Activated naive CD4-positive, alpha-beta T cell treated with anti-CD3 and anti-CD28 coated beads, Interleukin-2, amount 10 ng/mL, durations not matched to agents 7 days and 5 days (primary cell): ENCODE data around the gene NPRL2.
A peak's percentile ranks its signal among the peaks of the same experiment; 100 is the strongest.

Experiments
- CTCF ChIA-PET: fragments of 350-600 bp; sonication (Branson Sonifier 250); formaldehyde crosslinking; loops from one replicate; lab custom pipeline; 2021; ENCODE audit warnings: antibody characterized with exemption; lab: Charles Lee
- DNase-seq: peaks from one replicate; pipeline ENCODE4 v3.0.0-alpha.2; 2020
- H3K27ac Mint-ChIP-seq: one replicate; pipeline ENCODE4 v1.8.0; 2021; ENCODE audit warnings: mild to moderate bottlenecking, moderate library complexity, mixed read lengths
- H3K27me3 Mint-ChIP-seq: one replicate; pipeline ENCODE4 v1.8.0; 2021; ENCODE audit warnings: mild to moderate bottlenecking, mixed read lengths
- H3K36me3 Mint-ChIP-seq: one replicate; pipeline ENCODE4 v1.8.0; 2021; ENCODE audit warnings: mixed read lengths
- H3K4me1 Mint-ChIP-seq: one replicate; pipeline ENCODE4 v1.8.0; 2021; ENCODE audit warnings: mixed read lengths
- H3K4me3 Mint-ChIP-seq: one replicate; pipeline ENCODE4 v1.8.0; 2021; ENCODE audit warnings: mild to moderate bottlenecking, moderate library complexity, mixed read lengths
- H3K9me3 Mint-ChIP-seq: one replicate; pipeline ENCODE4 v1.8.0; 2021; ENCODE audit warnings: mixed read lengths

Gene NPRL2

DNA sequence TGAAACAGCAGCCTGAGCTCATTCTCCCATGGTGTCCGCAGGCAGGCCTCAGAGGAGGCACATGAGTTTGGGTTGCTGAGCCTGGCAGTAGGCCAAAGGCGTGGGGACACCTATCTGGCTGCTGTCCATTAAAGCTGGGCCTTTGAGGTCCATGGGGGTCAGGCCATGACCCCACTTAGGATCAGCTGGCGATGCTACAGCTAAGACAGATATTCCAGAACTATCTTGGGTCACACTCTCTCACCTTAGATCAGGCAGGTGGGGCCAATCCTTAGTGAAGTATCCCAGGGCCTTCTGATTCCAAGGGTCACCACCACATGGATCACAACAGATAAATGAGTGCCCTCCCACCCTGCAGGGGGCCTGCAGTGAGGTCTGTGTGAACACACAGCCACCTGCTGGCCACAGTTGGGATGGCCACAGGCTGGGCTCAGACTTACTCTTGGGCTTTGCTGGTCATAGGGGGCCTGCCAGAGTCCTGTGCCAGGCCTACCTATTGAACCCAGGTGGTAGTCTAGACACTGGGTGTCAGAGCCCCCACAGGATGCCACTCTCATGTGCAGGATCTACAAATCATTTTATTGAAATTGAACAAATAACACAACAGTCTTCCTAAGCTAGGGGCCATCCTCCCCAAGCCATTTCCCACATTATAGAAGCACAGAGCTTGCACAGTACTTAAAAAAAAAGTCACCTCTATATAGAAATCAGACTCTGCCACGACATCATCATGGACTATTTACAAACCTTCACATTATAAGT lies 26.0 kb downstream of the NPRL2 start:
- CTCF ChIA-PET, result interaction anchor here (0.8 to 3.5 kb wide), 19 partner anchors 10 to 133 kb away, joined by 3 to 40 read pairs (median 5); partner anchors contain the start of genes CYB561D2, GNAT1, HYAL1 and HYAL3
- Mint-ChIP-seq H3K27ac (no peak overlapping the region), H3K36me3 (peaks cover 7% of the 10 kb centered on the region), H3K9me3 (no peaks in the 10 kb centered on the region), H3K4me3 (peak overlapping the region; percentile 2), H3K27me3 (no peaks in the 10 kb centered on the region), H3K4me1 (peaks cover 38% of the 10 kb centered on the region)
- DNase-seq, result peak; percentile 78

DNA sequence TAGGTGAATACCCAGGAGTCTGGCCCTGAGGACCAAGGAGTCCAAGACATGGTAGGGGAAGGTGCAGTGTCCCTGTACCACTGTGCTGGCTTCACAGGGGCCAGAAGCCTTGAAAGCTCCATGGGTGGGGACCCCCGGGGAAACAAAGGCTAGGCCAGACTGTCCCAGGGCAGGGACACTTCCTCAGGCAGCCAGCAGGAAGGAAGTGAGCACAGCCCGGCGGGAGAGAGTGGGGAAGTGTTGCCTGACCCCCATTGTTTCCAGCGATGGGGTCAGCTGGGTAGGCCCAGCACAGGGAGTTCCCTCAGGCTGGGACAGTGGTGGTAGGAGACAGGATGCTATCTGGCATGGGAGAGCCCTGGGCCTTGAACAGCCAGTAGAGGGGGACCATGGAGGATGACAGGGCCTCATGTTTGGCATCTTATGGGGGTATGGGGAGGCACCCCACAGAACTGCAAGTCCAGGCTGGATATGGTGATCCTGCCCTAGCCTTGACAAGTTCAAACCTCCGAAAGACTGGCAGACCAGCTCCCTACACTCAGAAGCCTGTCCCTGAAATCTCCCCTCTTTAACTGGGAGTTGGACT lies 26.9 kb downstream of the NPRL2 start:
- Mint-ChIP-seq H3K27ac (no peak overlapping the region), H3K4me3 (no peak overlapping the region), H3K4me1 (peaks cover 44% of the 10 kb centered on the region), H3K27me3 (no peaks in the 10 kb centered on the region), H3K36me3 (peaks cover 5% of the 10 kb centered on the region), H3K9me3 (no peaks in the 10 kb centered on the region)
- CTCF ChIA-PET, result interaction anchor here (0.8 to 3.5 kb wide), 19 partner anchors 8 to 132 kb away, joined by 3 to 40 read pairs (median 5); partner anchors contain the start of genes CYB561D2, GNAT1, HYAL1 and HYAL3
- DNase-seq, result no peak

DNA sequence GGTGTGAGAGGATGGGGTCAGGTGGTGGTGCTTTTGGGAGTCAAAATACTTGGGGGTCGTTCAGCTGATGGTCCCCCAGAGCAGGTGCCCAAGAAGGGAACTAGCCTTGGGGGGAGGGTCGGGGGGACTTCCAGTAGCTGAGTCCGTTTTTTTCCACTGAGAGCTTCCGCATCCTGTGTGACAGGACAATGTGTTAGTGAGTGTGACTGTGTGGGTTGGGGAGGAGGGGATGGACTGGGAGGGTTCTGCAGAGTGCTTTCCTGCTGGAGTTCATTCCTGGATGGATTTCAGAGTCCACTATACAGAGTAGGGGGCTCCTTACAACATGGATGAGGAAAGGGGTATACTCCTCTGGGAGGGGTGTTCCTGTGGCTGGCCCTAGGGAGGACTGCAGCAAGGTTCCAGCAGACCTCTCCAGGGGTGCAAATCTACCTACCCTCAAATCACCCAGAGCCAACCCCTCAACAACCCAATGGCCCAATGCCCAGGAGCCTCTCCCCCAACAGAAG lies 27.4 kb downstream of the NPRL2 start:
- Mint-ChIP-seq H3K27ac (peak overlapping the region; percentile 19), H3K27me3 (no peaks in the 10 kb centered on the region), H3K4me1 (peaks cover 44% of the 10 kb centered on the region), H3K4me3 (peak overlapping the region; percentile 33), H3K9me3 (no peaks in the 10 kb centered on the region), H3K36me3 (peaks cover 5% of the 10 kb centered on the region)
- CTCF ChIA-PET, result interaction anchor here (1.0 to 3.5 kb wide), 6 partner anchors 9 to 51 kb away, joined by 3 to 40 read pairs (median 10); partner anchors contain the start of genes HYAL3 and NAA80
- no peak for DNase-seq

DNA sequence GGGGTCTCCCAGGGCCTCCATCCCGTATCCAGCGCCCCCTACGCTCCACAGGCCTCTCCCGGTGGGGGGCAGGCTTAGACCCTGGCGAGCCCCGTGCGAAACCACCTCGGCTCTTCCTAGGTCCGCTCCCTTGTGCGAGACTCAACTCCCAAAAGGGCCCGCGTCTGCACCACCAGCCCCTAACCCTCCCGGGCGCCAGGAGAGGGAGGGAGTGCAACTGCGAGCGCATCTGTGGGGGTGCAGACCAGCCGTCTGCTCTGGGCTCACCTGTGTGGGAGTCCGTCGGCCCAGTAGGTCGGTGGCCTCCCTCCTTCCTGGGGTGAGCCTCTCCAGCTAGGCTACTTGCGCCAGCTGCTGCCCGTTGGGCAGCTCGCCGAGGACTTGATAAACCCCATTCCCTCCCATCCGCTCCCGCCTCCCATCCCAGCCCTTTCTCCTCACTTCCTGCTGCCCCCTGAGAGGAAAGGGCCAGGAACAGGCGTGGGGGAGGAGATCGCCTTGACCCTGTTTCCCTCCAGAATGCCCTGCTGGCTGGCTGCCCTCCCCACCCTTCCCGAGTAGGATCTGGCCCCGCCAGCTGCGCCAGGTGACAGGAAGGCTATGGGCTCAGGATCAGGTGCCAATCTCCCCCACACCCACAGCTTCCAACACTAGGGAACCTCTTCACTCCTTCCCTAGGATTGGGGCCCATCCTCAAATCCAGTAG lies 28.0 kb downstream of the NPRL2 start, which contains the start of gene HYAL2:
HYAL2 (minus strand) TSS at position 360 of the 706 bp plus-strand sequence. CDS start 2,256 bp downstream, outside the sequence.
- Mint-ChIP-seq H3K36me3 (peaks cover 5% of the 10 kb centered on the region), H3K4me1 (peaks cover 44% of the 10 kb centered on the region), H3K9me3 (no peaks in the 10 kb centered on the region), H3K4me3 (peak within 1 kb of the TSS; percentile 72), H3K27me3 (no peaks in the 10 kb centered on the region), H3K27ac (peak within 1 kb of the TSS; percentile 91)
- DNase-seq, result no peak
- CTCF ChIA-PET, result interaction anchor here (1.3 to 3.5 kb wide), 5 partner anchors 8 to 31 kb away, joined by 3 to 40 read pairs (median 8); partner anchors contain the start of genes HYAL3 and NAA80

DNA sequence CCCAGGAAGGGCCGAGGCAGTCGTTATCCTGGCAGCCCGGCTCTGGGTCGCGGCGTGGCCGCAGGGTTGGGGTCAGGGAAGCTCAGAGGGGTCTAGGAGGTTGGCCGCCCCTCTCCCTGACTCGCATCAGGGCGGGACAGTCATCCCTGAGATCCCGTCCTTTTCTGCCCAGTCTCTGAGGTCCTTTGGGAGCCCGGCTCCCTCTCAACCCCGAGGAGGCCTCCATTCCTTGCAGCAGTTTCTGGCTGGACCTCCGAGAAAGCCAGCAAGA lies 28.5 kb downstream of the NPRL2 start:
- H3K27ac Mint-ChIP-seq, result no peak overlapping the region

DNA sequence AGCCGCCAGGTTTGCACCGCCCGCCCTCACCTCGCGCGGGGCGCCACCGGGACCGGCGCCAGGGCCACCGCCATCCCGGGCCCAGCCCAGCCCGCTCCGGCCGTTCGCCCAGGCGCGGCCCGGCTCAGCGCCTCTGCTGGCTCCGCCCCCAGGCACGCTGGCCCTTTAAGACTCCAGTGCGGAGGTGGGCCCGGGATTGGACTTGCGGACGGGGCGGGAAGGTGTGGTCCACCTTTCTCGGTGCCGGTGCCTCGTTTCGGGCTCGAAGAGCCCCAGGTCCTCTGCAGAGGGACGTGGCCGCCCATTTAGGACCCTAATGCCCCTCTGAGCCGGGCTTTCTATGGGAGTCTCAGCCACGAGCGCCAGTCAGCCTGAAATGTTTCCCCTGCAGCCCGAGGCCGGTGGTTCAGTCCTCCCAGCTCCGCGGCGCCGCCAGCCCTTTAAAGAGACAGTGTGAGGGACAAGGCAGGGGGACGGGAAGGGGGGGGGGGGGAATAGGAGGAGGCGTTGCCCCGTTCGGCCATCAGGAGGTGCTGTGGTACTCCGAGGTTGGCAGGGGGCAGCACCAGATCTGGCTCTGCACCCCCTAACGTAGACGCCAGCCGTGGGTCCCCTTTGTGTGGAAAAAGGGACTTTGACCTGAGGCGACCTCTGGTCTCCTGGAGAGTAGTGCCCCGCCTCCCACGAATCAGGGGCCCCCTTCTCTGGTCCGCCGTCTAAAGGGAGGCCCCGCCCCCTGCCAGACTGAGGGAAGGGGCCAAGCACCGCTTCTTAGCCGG lies 29.1 kb downstream of the NPRL2 start:
- Mint-ChIP-seq H3K4me1 (peaks cover 45% of the 10 kb centered on the region), H3K27me3 (no peaks in the 10 kb centered on the region), H3K9me3 (no peaks in the 10 kb centered on the region), H3K27ac (peak overlapping the region; percentile 91), H3K4me3 (peak overlapping the region; percentile 72), H3K36me3 (peaks cover 5% of the 10 kb centered on the region)
- CTCF ChIA-PET, result interaction anchor here (0.7 to 3.5 kb wide), 4 partner anchors 7 to 30 kb away, joined by 3 to 15 read pairs (median 6); partner anchors contain the start of genes HYAL3 and NAA80
- DNase-seq, result peak; percentile 90

More for the DNA sequence above, 28.5 kb downstream of the NPRL2 start:
- peak overlapping the region; percentile 72 for H3K4me3 Mint-ChIP-seq
- CTCF ChIA-PET, result interaction anchor here (1.3 to 3.5 kb wide), 4 partner anchors 8 to 31 kb away, joined by 3 to 15 read pairs (median 6); partner anchors contain the start of genes HYAL3 and NAA80
- peaks cover 44% of the 10 kb centered on the region for H3K4me1 Mint-ChIP-seq
- H3K9me3 Mint-ChIP-seq, result no peaks in the 10 kb centered on the region
- H3K36me3 Mint-ChIP-seq, result peaks cover 5% of the 10 kb centered on the region
- DNase-seq, result no peak
- H3K27me3 Mint-ChIP-seq, result no peaks in the 10 kb centered on the region

DNA sequence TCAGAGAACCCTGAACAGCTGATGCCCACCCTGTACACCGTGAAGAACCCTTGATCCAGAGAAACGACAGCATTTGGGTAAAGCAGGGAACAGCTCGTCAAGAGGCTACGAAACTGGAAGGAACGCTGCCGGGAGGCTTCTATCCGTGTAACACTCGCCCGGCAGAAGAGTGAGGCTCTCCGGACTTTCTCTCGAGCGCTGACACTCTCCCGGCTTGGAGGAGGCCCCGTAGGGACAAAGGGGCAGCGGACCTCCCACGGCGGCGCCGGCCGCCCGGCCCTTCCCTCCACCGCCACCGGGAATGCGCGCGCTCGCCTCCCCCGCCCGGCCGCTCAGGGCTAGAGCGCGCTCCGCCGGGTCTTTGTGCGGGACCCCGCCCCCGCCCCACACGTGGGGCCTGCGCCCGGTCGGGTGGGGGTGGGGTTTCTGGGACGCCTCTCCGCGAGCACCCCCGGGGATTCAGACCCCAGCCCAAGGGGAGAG lies 29.7 kb downstream of the NPRL2 start:
- peak; percentile 80 for DNase-seq
- Mint-ChIP-seq H3K9me3 (no peaks in the 10 kb centered on the region), H3K36me3 (peaks cover 8% of the 10 kb centered on the region), H3K27me3 (no peaks in the 10 kb centered on the region), H3K27ac (peak overlapping the region; percentile 86), H3K4me3 (peak overlapping the region; percentile 94), H3K4me1 (peaks cover 47% of the 10 kb centered on the region)
- CTCF ChIA-PET, result interaction anchor here (0.7 to 2.2 kb wide), 5 partner anchors 9 to 93 kb away, joined by 3 to 8 read pairs (median 4); partner anchors contain the start of genes HYAL3 and NAA80

DNA sequence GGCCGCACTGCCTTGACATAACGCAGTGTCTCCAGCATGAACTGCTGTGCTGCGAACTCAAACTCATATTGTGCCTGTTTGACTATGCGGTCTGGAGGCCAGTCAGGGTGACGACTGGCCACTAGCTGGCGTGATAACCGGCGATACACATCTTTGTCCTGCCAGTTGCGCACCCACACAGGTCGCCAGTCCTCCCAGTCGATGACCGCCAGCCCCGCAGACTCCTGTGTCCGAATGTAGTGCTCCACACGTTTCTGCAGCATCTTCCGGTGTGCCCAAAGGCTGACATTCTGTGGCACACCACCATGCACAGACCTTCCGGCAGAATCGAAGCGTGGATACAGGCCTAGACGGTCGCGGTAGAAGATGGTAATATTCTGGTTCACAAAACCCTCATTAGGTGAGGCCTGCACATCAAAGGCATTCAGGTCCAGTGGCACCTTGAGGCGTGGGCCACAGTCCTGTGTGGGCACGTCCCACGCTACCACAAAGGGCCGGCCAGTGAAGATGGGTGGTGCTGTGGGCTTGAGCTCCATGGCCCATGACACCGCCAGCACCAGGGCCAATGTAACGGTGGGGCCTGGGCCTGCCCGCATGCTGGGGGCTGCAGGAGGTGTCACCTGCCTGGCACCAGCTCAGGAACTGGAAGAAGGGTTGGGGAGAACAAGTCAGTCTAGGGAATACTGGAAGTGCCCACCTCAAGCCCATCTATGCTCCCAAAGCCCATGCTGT lies 30.5 kb downstream of the NPRL2 start:
- peak overlapping the region; percentile 94 for H3K4me3 Mint-ChIP-seq

DNA sequence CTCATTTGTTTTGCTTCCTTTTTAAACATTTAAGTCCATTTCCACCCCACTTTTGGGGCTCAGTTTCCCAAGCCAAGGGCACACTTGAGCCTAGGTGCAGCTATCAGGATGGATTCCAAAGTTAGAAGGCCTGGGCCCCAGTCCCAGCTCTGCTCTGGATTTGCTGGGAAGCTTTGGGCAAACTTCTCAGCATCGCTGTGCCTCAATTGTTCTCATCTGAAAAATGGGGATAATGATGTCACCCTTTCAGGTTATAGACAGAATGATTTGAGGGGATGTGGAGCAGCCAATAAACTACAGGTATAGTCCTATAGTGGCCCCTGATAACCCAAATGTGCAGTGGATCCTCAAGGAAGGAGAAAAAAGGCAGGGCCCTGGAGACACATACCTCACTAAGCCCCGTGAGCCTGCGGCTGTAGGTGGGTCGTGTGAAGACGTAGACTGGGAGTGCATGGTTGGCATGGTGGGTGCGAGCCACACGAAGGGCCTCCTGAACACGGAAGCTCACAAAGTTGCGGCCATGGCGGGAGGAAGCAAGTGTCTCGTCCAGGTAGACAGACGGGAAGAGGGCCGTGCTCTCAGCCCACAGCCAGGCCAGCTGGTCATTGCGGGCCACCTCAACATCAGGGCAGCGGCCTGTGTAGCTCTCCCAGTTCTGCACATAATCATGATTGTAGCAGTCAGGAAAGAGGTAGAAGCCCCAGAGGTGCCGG lies 31.2 kb downstream of the NPRL2 start:
- Mint-ChIP-seq H3K4me1 (peaks cover 45% of the 10 kb centered on the region), H3K4me3 (peak overlapping the region; percentile 94), H3K36me3 (peaks cover 6% of the 10 kb centered on the region), H3K27ac (no peak overlapping the region), H3K9me3 (no peaks in the 10 kb centered on the region), H3K27me3 (no peaks in the 10 kb centered on the region)
- DNase-seq, result peak; percentile 18
- CTCF ChIA-PET, result interaction anchor here (0.8 to 1.7 kb wide), 4 partner anchors 9 to 73 kb away, joined by 3 to 5 read pairs (median 4); partner anchors contain the start of gene TUSC2

More for the DNA sequence above, 30.5 kb downstream of the NPRL2 start:
- peaks cover 51% of the 10 kb centered on the region for H3K4me1 Mint-ChIP-seq
- peaks cover 6% of the 10 kb centered on the region for H3K36me3 Mint-ChIP-seq
- H3K27me3 Mint-ChIP-seq, result no peaks in the 10 kb centered on the region
- H3K9me3 Mint-ChIP-seq, result no peaks in the 10 kb centered on the region
- no peak overlapping the region for H3K27ac Mint-ChIP-seq
- CTCF ChIA-PET, result interaction anchor here (1.0 to 1.7 kb wide), 3 partner anchors 8 to 92 kb away, joined by 3 to 5 read pairs (median 4); partner anchors contain the start of gene TUSC2
- DNase-seq, result peak; percentile 21

DNA sequence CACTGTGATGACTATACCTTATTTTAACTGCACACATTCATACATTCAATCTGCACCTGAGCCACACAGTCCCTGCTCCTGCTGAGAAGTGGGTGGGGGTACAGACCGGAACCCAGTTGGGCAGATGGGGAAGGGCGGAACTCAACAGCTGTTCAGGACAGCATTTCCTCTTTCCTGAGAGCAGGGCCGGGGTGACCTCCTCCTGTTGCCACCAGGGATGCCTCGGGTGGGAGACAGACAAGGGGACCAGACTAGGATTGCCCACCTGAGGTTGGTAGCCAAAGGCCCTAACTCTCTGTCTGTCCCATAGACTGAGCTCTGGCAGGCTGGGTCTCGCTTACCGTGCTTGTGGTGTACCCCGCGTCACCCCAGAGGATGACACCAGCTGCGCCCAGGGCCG lies 32.0 kb downstream of the NPRL2 start:
- peaks cover 6% of the 10 kb centered on the region for H3K36me3 Mint-ChIP-seq
- CTCF ChIA-PET, result interaction anchor here (0.8 to 1.7 kb wide), 3 partner anchors 10 to 43 kb away, joined by 3 to 5 read pairs (median 3); partner anchors contain the start of gene TUSC2
- H3K4me1 Mint-ChIP-seq, result peaks cover 45% of the 10 kb centered on the region
- no peaks in the 10 kb centered on the region for H3K27me3 Mint-ChIP-seq
- DNase-seq, result peak; percentile 18
- no peaks in the 10 kb centered on the region for H3K9me3 Mint-ChIP-seq
- no peak overlapping the region for H3K4me3 Mint-ChIP-seq
- H3K27ac Mint-ChIP-seq, result no peak overlapping the region

DNA sequence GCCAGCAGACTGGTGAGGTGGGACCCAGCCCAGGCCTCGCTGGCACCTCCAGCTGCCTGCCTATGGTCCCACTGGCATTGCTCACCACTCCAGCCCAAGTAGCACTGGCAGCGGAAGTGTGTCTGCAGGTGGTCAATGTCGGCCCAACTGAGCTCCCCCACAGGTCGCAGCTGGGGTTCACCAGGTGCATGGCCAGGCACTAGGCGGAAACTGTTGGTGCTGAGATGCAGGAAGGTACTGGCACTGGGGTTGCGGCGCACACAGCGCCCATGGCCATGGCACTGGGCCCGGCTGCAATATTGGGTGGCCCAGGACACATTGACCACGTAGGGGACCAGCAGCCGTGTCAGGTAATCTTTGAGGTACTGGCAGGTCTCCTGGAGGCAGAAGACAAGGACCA lies 32.4 kb downstream of the NPRL2 start:
- H3K27ac Mint-ChIP-seq, result no peak overlapping the region
- peaks cover 45% of the 10 kb centered on the region for H3K4me1 Mint-ChIP-seq
- CTCF ChIA-PET, result no interaction called here

DNA sequence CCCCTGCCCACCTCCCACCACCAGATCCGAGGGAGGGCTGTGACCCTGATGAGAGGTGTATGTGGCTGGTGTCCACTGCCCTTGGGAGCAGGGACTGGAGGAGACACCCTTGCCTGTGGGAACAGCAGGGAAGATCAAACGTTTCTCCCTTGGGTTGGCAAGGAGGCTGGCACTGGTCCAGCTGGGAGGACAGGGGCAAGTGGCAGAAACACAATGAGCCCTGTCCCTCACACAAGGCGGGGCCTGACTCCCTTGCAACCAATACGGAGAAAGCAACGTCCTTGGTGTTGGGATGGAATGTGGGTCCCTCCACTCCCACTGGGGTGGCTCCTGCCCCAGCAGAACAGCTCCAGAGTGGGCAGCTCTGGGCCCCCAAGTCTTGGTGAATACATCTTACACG lies 33.3 kb downstream of the NPRL2 start:
- Mint-ChIP-seq H3K4me3 (no peak overlapping the region), H3K36me3 (peaks cover 6% of the 10 kb centered on the region), H3K27me3 (no peaks in the 10 kb centered on the region), H3K9me3 (no peaks in the 10 kb centered on the region), H3K4me1 (peaks cover 45% of the 10 kb centered on the region), H3K27ac (no peak overlapping the region)
- CTCF ChIA-PET, result no interaction called here
- DNase-seq, result peak; percentile 18

More for the DNA sequence above, 32.4 kb downstream of the NPRL2 start:
- H3K9me3 Mint-ChIP-seq, result no peaks in the 10 kb centered on the region
- H3K27me3 Mint-ChIP-seq, result no peaks in the 10 kb centered on the region
- H3K4me3 Mint-ChIP-seq, result no peak overlapping the region
- DNase-seq, result no peak
- H3K36me3 Mint-ChIP-seq, result peaks cover 6% of the 10 kb centered on the region
